Renal cortical epithelial cell (primary cell): ENCODE results near the gene KIF5C. TPM values are rescaled to one million over a fixed set of nuclear protein-coding genes. Genes with fewer than 3 reads are reported as not detected.

Experiments used
- DNase-seq: peaks from one replicate; pipeline ENCODE4 v3.0.0-alpha.2; 2011; ENCODE audit warnings: low read depth
- total RNA-seq: library from RNA; depleted of rRNA; stranded (reverse); fragments of >200 nt; gene quantifications from 2 replicates; pipeline ENCODE4 v1.2.3, GENCODE V29; 2014

The KIF5C gene
- total RNA-seq, 1 donor from 2014 or later = 2.1 TPM

DNA sequence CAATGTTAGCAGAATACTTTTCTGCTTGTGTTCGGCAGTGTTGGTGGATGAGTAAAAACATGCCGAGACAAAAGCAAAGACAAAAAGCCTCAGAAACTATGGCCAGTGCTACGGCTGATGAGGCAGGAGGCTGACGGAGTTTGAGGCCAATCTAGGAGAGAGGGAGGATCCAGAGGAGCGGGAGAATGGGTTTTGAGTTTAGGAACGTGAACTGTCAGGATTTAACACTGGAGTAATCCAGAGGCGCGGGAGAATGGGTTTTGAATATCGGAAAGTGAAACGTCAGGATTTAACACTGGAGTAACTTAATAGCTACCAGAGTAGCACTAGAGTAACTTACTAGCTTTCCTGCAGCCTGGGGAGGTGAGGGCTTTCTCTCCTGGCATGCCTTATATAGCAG lies 200.8 kb downstream of the KIF5C start:
- no peak for DNase-seq

Other genes with a start within 250 kb of the KIF5C start
- 11.1 and 37.9 TPM in 2 replicates for gene EPC2, start 230.5 kb upstream of the KIF5C start, total RNA-seq
- 0.15 and 0.17 TPM in 2 replicates for gene LYPD6B, start 163.5 kb downstream of the KIF5C start, total RNA-seq